ENCODE results near the gene NUTF2. TPM values are rescaled to one million over a fixed set of nuclear protein-coding genes. Genes with fewer than 3 reads are reported as not detected.

NUTF2 gene
- total and polyA plus RNA-seq, 4 donors = 49.7 to 164 (median 101) TPM

GRCh38 chr16:67820608-67821259, 26.0 kb upstream of the NUTF2 start:
- Histone ChIP-seq H3K27ac (ENCODE audit: low read depth in 1 of 2, low read length in 1 of 2) (no peak overlapping the region), H3K36me3 (ENCODE audit: control insufficient read depth in 4 of 4, insufficient read depth in 4 of 4, low read length in 4 of 4) (no peaks in the 10 kb centered on the region), H3K27me3 (ENCODE audit: control insufficient read depth in 3 of 3, insufficient read depth in 3 of 3, low read length in 2 of 3) (no peaks in the 10 kb centered on the region), H3K4me1 (ENCODE audit: control insufficient read depth in 5 of 5, insufficient read depth in 5 of 5, low read length in 5 of 5) (no peaks in the 10 kb centered on the region), H3K4me3 (no peak overlapping the region), H3K9me3 (ENCODE audit: control insufficient read depth in 4 of 4, insufficient read depth in 3 of 4, low read length in 3 of 4) (no peaks in the 10 kb centered on the region), H3K9ac (ENCODE audit: insufficient read depth in 1 of 2, low read length in 2 of 2) (no peak overlapping the region)
- ATAC-seq (ENCODE audit: insufficient read depth, low FRiP score) = no peak
- WGBS, 2 donors = 94 to 95% methylated on average over 11 of the region's 11 CpGs
- no peak for DNase-seq
- TF ChIP-seq CTCF (IDR thresholded peaks at IDR 0.05; ENCODE audit: control extremely low read depth, extremely low read depth) = no peak

GRCh38 chr16:67822511-67822910, 24.2 kb upstream of the NUTF2 start:
- Histone ChIP-seq H3K4me3 (no peak overlapping the region), H3K4me1 (ENCODE audit: control insufficient read depth in 5 of 5, insufficient read depth in 5 of 5, low read length in 5 of 5) (no peaks in the 10 kb centered on the region), H3K9me3 (ENCODE audit: control insufficient read depth in 4 of 4, insufficient read depth in 3 of 4, low read length in 3 of 4) (no peaks in the 10 kb centered on the region), H3K27me3 (ENCODE audit: control insufficient read depth in 3 of 3, insufficient read depth in 3 of 3, low read length in 2 of 3) (no peaks in the 10 kb centered on the region), H3K27ac (ENCODE audit: low read depth in 1 of 2, low read length in 1 of 2) (no peak overlapping the region), H3K9ac (ENCODE audit: insufficient read depth in 1 of 2, low read length in 2 of 2) (no peak overlapping the region), H3K36me3 (ENCODE audit: control insufficient read depth in 4 of 4, insufficient read depth in 4 of 4, low read length in 4 of 4) (peaks cover 0 to 6% (median 0%) of the 10 kb centered on the region in 4 donors)
- ATAC-seq (ENCODE audit: insufficient read depth, low FRiP score) = no peak
- no peak for TF ChIP-seq CTCF (IDR thresholded peaks at IDR 0.05; ENCODE audit: control extremely low read depth, extremely low read depth)
- no peak for DNase-seq
- 95 to 98% methylated on average over 2 of the region's 2 CpGs for WGBS, 2 donors

- H3K9me3 ChIP-seq (ENCODE audit: control insufficient read depth in 4 of 4, insufficient read depth in 3 of 4, low read length in 3 of 4) = no peaks in the 10 kb centered on the region
- H3K27me3 ChIP-seq (ENCODE audit: control insufficient read depth in 3 of 3, insufficient read depth in 3 of 3, low read length in 2 of 3) = no peaks in the 10 kb centered on the region
- no peaks in the 10 kb centered on the region for H3K4me1 ChIP-seq (ENCODE audit: control insufficient read depth in 5 of 5, insufficient read depth in 5 of 5, low read length in 5 of 5)
- WGBS, 2 donors = 89 to 93% methylated on average over 8 of the region's 8 CpGs
- ATAC-seq (ENCODE audit: insufficient read depth, low FRiP score) (no peak), DNase-seq (no peak)
- H3K9ac ChIP-seq (ENCODE audit: insufficient read depth in 1 of 2, low read length in 2 of 2) = no peak overlapping the region
- TF ChIP-seq CTCF (IDR thresholded peaks at IDR 0.05; ENCODE audit: control extremely low read depth, extremely low read depth) = no peak
- H3K36me3 ChIP-seq (ENCODE audit: control insufficient read depth in 4 of 4, insufficient read depth in 4 of 4, low read length in 4 of 4) = peaks cover 5 to 28% (median 14%) of the 10 kb centered on the region in 4 donors
- no peak overlapping the region for H3K4me3 ChIP-seq
- no peak overlapping the region for H3K27ac ChIP-seq (ENCODE audit: low read depth in 1 of 2, low read length in 1 of 2)
These were observed 21.6 kb upstream of the NUTF2 start for GRCh38 chr16:67825119-67825518.

- WGBS, 2 donors = 93 to 95% methylated on average over 14 of the region's 14 CpGs
- TF ChIP-seq CTCF (IDR thresholded peaks at IDR 0.05; ENCODE audit: control extremely low read depth, extremely low read depth) = no peak
- Histone ChIP-seq H3K27ac (ENCODE audit: low read depth in 1 of 2, low read length in 1 of 2) (no peak overlapping the region), H3K4me3 (no peak overlapping the region), H3K36me3 (ENCODE audit: control insufficient read depth in 4 of 4, insufficient read depth in 4 of 4, low read length in 4 of 4) (peaks cover 5 to 34% (median 14%) of the 10 kb centered on the region in 4 donors), H3K27me3 (ENCODE audit: control insufficient read depth in 3 of 3, insufficient read depth in 3 of 3, low read length in 2 of 3) (no peaks in the 10 kb centered on the region), H3K4me1 (ENCODE audit: control insufficient read depth in 5 of 5, insufficient read depth in 5 of 5, low read length in 5 of 5) (no peaks in the 10 kb centered on the region), H3K9ac (ENCODE audit: insufficient read depth in 1 of 2, low read length in 2 of 2) (no peak overlapping the region), H3K9me3 (ENCODE audit: control insufficient read depth in 4 of 4, insufficient read depth in 3 of 4, low read length in 3 of 4) (no peaks in the 10 kb centered on the region)
- ATAC-seq (ENCODE audit: insufficient read depth, low FRiP score) (no peak), DNase-seq (no peak)
These were observed 20.8 kb upstream of the NUTF2 start for GRCh38 chr16:67825906-67826305.

Data from lung (tissue), 12 donors.